Small intestine (tissue), 7 donors: Measurements from ENCODE around the gene PALM3. TPM values are rescaled to one million over a fixed set of nuclear protein-coding genes. Genes with fewer than 3 reads are reported as not detected.
A peak's percentile ranks its signal among the peaks of the same experiment; 100 is the strongest.

Experiments
- DNase-seq, 2 donors: peaks; one replicate each; pipeline versions ENCODE4 v3.0.0 to v3.0.0-alpha.2; 2013
- FAIRE-seq: peaks from 2 replicates; lab custom pipeline; 2012; peaks lifted over from hg19 to GRCh38; lab: Jason Lieb, UNC
- H3K27ac ChIP-seq, 3 donors: one replicate each; pipeline ENCODE4 v1.5.1; 2013; ENCODE audit warnings: low read length in 2 of 3, mild to moderate bottlenecking in 2 of 3, control low read depth in 1 of 3, inconsistent platforms in 1 of 3, low read depth in 1 of 3, moderate library complexity in 1 of 3
- H3K27me3 ChIP-seq, 3 donors: one replicate each; pipeline ENCODE4 v1.6.1; 2013; ENCODE audit warnings: low read length in 3 of 3, inconsistent platforms in 1 of 3; ENCODE audit not compliant: control insufficient read depth in 3 of 3, insufficient read depth in 3 of 3
- H3K36me3 ChIP-seq, 3 donors: one replicate each; pipeline ENCODE4 v1.6.1; 2013; ENCODE audit warnings: low read length in 3 of 3, inconsistent platforms in 1 of 3, low read depth in 1 of 3, mild to moderate bottlenecking in 1 of 3, moderate library complexity in 1 of 3; ENCODE audit not compliant: control insufficient read depth in 3 of 3, insufficient read depth in 2 of 3
- H3K4me1 ChIP-seq, 3 donors: one replicate each; pipeline ENCODE4 v1.6.1; 2013; ENCODE audit warnings: low read length in 2 of 3, inconsistent platforms in 1 of 3, low read depth in 1 of 3, mild to moderate bottlenecking in 1 of 3, moderate library complexity in 1 of 3; ENCODE audit not compliant: control insufficient read depth in 3 of 3, insufficient read depth in 2 of 3
- H3K4me3 ChIP-seq, 3 donors: one replicate each; pipeline ENCODE4 v1.5.1; 2013; ENCODE audit warnings: low read length in 3 of 3, control low read depth in 1 of 3, inconsistent platforms in 1 of 3, low read depth in 1 of 3, mild to moderate bottlenecking in 1 of 3, moderate library complexity in 1 of 3
- H3K9me3 ChIP-seq, 2 donors: one replicate each; pipeline ENCODE4 v1.6.1; 2013; ENCODE audit warnings: low read depth in 1 of 2, low read length in 1 of 2; ENCODE audit not compliant: control insufficient read depth in 2 of 2, insufficient read depth in 1 of 2
- WGBS, 3 donors: extraction: QIAGEN DNeasy Blood & Tissue Kit; methylation state at CpG; one replicate each; pipeline ENCODE4 v1.1.7; 2013; 5-methylcytosine and 5-hydroxymethylcytosine counted together
- polyA plus RNA-seq, 4 donors: library from polyadenylated mRNA; stranded (reverse) in 3 of 4; unstranded in 1 of 4; fragments of 200-250 nt in 3 of 4; fragments of 120-200 nt in 1 of 4; gene quantifications; one replicate each; pipeline versions ENCODE4 v1.2.1 to v1.2.3, GENCODE V29; 2013
- donor health status: healthy with polysubstance abuse.
- donor health status: control.
- donor health status: control.
- donor health status: Bipolar disorder and iron deficiency.
- donor health status: healthy.

PALM3 gene
- polyA plus RNA-seq, 4 donors: 1.6 to 28.2 (median 2.6) TPM

- DNase-seq (no peak), FAIRE-seq (no peak)
- 24 to 45% (median 35%) methylated on average over 15 to 17 of the region's 17 CpGs for WGBS, 3 donors
- H3K4me3 ChIP-seq: no peak overlapping the region
- H3K27ac ChIP-seq: no peak overlapping the region
- peaks cover 0 to 31% (median 2%) of the 10 kb centered on the region in 3 donors for H3K4me1 ChIP-seq
- peaks cover 0 to 40% (median 6%) of the 10 kb centered on the region in 3 donors for H3K27me3 ChIP-seq
- H3K36me3 ChIP-seq: no peaks in the 10 kb centered on the region
- no peaks in the 10 kb centered on the region for H3K9me3 ChIP-seq
Measured at GRCh38 chr19:14058182-14059092, 3.4 kb downstream of the PALM3 start.

DNA sequence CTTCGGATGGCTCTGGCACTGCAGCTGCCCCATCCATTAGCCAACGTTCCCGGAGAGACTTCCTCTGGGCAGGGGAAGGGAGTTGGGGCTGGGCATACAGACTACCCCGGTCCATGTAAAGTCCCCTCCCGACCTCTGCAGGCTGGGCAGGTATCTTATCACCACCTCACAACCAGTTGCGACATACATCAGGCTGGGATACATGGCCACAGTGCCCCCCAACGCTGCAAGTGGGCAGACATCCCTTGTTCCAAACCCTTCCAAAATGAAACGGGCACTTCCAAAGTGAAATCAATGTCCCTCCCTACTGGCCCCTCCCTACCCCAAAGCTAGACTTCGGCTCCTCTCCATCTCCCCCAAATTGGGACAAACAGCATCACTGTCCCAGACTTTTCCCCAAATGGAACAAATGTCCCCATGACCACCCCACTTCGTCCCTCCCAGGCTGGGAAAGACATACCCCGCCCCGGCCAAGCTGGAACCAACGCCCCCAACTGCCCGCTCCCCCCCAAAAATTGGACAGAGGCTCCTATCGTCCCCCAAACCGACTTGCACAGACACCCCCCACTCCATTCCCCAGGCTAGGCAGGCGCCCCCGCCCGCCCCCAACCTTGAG lies 5.0 kb downstream of the PALM3 start:
- Histone ChIP-seq H3K4me3 (peak overlapping the region in 1 of 3 donors; percentile 7), H3K4me1 (peaks cover 0 to 26% (median 2%) of the 10 kb centered on the region in 3 donors), H3K27me3 (peaks cover 0 to 40% (median 6%) of the 10 kb centered on the region in 3 donors), H3K36me3 (peaks cover 0 to 7% (median 0%) of the 10 kb centered on the region in 3 donors), H3K27ac (no peak overlapping the region), H3K9me3 (peaks cover 0 to 6% of the 10 kb centered on the region in 2 donors)
- FAIRE-seq (no peak), DNase-seq (no peak)
- 31 to 47% (median 44%) methylated on average over 17 to 19 of the region's 19 CpGs for WGBS, 3 donors

DNA sequence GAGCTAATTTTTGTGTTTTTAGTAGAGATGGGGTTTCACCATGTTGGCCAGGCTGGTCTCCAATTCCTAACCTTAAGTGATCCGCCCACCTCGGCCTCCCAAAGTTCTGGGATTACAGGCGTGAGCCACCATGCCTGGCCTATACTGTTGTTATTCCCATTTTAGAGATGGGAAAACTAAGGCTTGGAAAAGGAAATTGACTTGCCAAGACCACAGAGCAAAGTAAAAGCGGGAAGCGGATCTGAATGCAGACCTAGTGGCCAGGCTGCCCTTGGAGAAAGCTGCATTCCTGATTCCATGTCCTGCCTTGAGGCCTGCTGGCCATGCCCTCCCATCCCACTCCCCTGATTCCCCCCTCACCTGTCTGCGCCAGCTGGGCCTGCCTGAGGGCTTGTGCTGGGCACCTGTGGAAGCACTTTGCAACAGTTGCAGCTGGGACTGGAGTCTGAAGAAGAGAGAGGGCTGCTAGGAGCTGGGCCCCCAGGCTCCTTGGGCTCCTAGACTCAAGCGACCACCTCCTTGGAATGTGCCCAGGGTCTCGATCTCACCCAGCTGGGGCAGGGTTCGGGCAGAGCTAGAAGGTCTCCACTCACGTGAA lies 5.7 kb downstream of the PALM3 start:
- Histone ChIP-seq H3K36me3 (peaks cover 0 to 10% (median 0%) of the 10 kb centered on the region in 3 donors), H3K4me3 (no peak overlapping the region), H3K27me3 (peaks cover 0 to 40% (median 6%) of the 10 kb centered on the region in 3 donors), H3K27ac (no peak overlapping the region), H3K4me1 (peaks cover 0 to 19% (median 0%) of the 10 kb centered on the region in 3 donors), H3K9me3 (peaks cover 0 to 6% of the 10 kb centered on the region in 2 donors)
- WGBS, 3 donors: 94 to 97% (median 96%) methylated on average over 10 of the region's 10 CpGs
- no peak for DNase-seq
- no peak for FAIRE-seq

DNA sequence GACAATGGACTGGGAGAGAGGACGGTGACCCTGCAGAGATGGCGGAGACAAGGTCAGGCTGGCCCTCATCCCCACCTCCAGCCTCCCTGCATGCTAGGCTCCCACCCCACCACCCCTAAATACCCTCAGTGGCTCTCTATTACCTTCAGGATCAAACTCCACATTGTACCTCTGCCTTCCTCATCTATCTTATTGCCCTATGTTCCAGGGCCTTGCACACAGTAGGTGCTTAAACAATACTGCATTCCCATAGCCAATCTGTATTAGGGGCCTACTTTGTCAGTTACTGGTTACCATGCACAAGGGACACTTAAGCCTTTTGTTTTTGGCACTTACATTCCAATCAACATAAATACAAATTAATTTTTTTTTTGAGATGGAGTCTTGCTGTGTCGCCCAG lies 6.5 kb downstream of the PALM3 start:
- H3K27me3 ChIP-seq: peaks cover 0 to 40% (median 6%) of the 10 kb centered on the region in 3 donors
- H3K4me3 ChIP-seq: no peak overlapping the region
- peaks cover 0 to 18% (median 0%) of the 10 kb centered on the region in 3 donors for H3K4me1 ChIP-seq
- DNase-seq (no peak), FAIRE-seq (no peak)
- no peak overlapping the region for H3K27ac ChIP-seq
- H3K36me3 ChIP-seq: peaks cover 0 to 14% (median 0%) of the 10 kb centered on the region in 3 donors
- H3K9me3 ChIP-seq: peaks cover 0 to 6% of the 10 kb centered on the region in 2 donors
- WGBS, 3 donors: 86 to 98% (median 91%) methylated on average over 3 of the region's 3 CpGs

- H3K4me1 ChIP-seq: peaks cover 0 to 12% (median 0%) of the 10 kb centered on the region in 3 donors
- 54 to 73% (median 61%) methylated on average over 11 of the region's 11 CpGs for WGBS, 3 donors
- peaks cover 0 to 38% (median 4%) of the 10 kb centered on the region in 3 donors for H3K27me3 ChIP-seq
- H3K27ac ChIP-seq: no peak overlapping the region
- H3K9me3 ChIP-seq: peaks cover 0 to 6% of the 10 kb centered on the region in 2 donors
- peaks cover 0 to 14% (median 0%) of the 10 kb centered on the region in 3 donors for H3K36me3 ChIP-seq
- no peak for FAIRE-seq
- no peak overlapping the region for H3K4me3 ChIP-seq
- DNase-seq: no peak
Measured at GRCh38 chr19:14054721-14055120, 7.2 kb downstream of the PALM3 start.

GRCh38 chr19:14054099-14054498 lies 7.8 kb downstream of the PALM3 start:
- 81 to 89% (median 82%) methylated on average over 6 of the region's 6 CpGs for WGBS, 3 donors
- Histone ChIP-seq H3K4me1 (peaks cover 0 to 6% (median 0%) of the 10 kb centered on the region in 3 donors), H3K9me3 (peaks cover 0 to 6% of the 10 kb centered on the region in 2 donors), H3K27ac (no peak overlapping the region), H3K27me3 (peaks cover 0 to 32% (median 4%) of the 10 kb centered on the region in 3 donors), H3K36me3 (peaks cover 0 to 16% (median 1%) of the 10 kb centered on the region in 3 donors), H3K4me3 (no peak overlapping the region)
- no peak for FAIRE-seq
- no peak for DNase-seq

DNA sequence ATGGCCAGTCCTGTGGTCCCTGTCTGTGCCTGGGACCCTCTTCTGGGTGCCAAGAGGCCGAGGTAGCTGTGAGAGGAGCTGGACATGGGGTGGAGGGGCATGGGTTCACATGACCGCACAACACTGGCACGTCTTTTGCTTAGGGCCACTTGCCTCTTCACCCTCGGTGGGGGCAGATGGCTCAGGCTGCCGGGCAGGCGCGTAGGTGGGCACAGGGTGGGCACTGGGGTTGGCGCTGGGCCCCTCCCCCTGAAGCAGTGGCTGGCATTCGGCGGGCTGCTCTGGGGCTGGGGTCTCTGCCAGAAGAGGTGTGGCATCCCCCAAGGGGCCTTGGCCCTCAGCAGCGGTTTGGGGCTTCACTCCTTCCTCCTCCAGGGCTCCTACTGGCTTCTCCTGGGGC lies 8.4 kb downstream of the PALM3 start:
- no peak for FAIRE-seq
- peaks cover 0 to 26% (median 4%) of the 10 kb centered on the region in 3 donors for H3K27me3 ChIP-seq
- peaks cover 0 to 22% (median 2%) of the 10 kb centered on the region in 3 donors for H3K36me3 ChIP-seq
- H3K27ac ChIP-seq: no peak overlapping the region
- H3K9me3 ChIP-seq: peaks cover 0 to 7% of the 10 kb centered on the region in 2 donors
- 90 to 93% (median 92%) methylated on average over 8 to 11 of the region's 11 CpGs for WGBS, 3 donors
- no peak overlapping the region for H3K4me3 ChIP-seq
- DNase-seq: no peak
- peaks cover 0 to 3% (median 0%) of the 10 kb centered on the region in 3 donors for H3K4me1 ChIP-seq

DNA sequence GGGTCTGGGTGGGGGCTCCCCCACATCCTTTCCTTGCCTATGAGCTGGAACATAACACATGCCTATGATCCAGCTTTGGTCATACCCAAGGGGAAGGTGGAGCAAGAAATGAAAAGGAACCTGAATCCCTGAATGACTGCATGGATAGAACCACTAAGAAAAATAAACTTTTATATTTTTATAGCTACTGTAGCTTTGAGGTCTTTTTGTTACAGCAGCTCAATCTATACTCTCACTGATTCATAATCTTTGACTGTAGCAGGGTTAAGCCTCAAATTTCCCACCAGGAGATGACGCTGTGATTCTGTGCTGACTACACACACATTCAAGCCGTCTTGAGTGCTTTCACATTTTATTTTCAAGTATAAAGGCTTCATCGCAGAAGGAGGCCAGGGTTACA lies 8.8 kb downstream of the PALM3 start:
- H3K27ac ChIP-seq: no peak overlapping the region
- H3K27me3 ChIP-seq: peaks cover 0 to 21% (median 0%) of the 10 kb centered on the region in 3 donors
- peaks cover 0 to 10% of the 10 kb centered on the region in 2 donors for H3K9me3 ChIP-seq
- DNase-seq (no peak), FAIRE-seq (no peak)
- WGBS, 3 donors: 93 to 95% (median 95%) methylated on average over 3 of the region's 3 CpGs
- peaks cover 0 to 24% (median 2%) of the 10 kb centered on the region in 3 donors for H3K36me3 ChIP-seq
- H3K4me3 ChIP-seq: no peak overlapping the region
- H3K4me1 ChIP-seq: peaks cover 0 to 2% (median 0%) of the 10 kb centered on the region in 3 donors
